CD4-positive, alpha-beta T cell treated with Interleukin-15 for 4 hours (primary cell): ENCODE measurements around the gene GHITM.
"Not testable (repeated sequence)": the region's sequence is repeated elsewhere in the genome, so short reads cannot be mapped to it uniquely, and the experiment has no call there.

ENCODE experiments used
- DNase-seq: peaks from one replicate; pipeline ENCODE4 v3.0.0-alpha.2; 2020; ENCODE audit warnings: low spot score

Gene GHITM

DNA sequence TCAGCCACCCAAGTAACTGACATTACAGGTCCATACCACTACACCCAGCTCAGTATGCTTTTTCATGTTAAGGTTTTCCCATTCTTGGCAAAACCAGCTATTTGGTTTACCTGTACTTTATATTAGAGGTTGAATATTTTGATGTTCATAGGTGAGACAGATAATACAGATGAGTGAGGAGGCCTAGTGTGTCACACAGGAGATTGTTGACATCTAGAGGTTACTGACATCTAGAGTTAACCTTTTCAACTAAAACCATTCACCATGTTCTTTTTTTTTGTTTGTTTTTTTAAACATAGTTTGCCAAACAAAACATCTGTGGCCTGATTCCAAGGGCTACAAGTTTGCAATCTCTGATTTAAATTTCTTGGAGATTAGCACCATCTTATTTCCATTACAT is 8.0 kb downstream of the GHITM start:
- no peak for DNase-seq

DNA sequence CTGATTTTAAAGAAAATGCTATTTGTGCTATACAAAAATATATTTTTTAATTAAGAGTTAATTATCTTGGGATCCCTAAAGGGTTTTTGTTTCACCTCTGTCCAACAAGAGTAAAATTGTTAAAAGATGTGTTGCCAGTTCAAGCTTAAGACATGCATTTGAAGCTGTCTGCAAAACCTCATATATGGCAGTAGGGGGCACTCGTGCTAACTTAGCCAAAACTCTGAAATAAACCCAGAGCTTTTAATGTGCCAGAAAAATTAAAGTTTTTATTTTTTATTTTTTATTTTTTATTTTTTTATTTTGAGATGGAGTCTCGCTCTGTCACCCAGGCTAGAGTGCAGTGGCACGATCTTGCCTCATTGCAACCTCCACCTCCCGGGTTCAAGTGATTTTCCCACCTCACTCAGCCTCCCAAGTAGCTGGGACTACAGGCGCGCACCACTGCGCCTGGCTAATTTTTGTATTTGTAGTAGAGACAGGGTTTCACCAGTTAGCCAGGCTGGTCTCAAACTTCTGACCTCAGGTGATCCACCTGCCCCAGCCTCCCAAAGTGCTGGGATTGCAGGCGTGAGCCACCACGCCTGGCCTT is 8.8 kb downstream of the GHITM start:
- DNase-seq, result peak; percentile 28

DNA sequence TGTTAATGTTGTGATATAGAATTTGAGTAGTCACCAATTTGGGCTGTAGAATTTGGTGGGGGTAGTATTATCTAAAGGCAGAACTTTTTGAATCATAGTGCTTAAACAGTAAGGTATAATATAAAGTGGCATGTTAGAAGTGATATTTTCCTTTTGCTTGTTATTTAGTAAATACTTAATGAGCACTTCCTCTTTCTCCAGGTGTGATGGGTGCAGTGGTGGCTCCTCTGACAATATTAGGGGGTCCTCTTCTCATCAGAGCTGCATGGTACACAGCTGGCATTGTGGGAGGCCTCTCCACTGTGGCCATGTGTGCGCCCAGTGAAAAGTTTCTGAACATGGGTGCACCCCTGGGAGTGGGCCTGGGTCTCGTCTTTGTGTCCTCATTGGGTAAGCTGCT is 10.5 kb downstream of the GHITM start:
- no peak for DNase-seq

DNA sequence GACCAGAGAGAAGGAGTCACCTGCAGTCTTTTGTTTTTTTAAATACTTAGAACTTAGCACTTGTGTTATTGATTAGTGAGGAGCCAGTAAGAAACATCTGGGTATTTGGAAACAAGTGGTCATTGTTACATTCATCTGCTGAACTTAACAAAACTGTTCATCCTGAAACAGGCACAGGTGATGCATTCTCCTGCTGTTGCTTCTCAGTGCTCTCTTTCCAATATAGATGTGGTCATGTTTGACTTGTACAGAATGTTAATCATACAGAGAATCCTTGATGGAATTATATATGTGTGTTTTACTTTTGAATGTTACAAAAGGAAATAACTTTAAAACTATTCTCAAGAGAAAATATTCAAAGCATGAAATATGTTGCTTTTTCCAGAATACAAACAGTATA is 13.5 kb downstream of the GHITM start:
- no peak for DNase-seq

DNA sequence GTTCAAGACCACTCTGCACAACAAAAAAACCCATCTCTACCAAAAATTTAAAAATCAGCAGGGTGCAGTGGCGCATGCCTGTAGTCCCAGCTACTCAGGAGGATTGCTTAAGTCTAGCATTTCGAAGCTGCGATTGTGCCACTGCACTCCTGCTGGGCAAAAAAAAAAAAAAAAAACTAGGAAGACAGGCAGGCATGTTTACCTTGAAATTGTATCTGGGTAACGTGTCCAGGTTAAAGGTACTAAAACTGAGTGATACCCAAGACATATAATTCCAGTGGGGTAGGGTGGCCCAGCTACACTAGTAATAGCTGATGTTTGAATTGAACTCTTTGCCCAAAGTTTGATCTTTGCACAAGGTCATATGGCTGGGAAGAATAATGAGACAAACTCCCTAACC is 16.2 kb downstream of the GHITM start:
- DNase-seq, result no peak

DNA sequence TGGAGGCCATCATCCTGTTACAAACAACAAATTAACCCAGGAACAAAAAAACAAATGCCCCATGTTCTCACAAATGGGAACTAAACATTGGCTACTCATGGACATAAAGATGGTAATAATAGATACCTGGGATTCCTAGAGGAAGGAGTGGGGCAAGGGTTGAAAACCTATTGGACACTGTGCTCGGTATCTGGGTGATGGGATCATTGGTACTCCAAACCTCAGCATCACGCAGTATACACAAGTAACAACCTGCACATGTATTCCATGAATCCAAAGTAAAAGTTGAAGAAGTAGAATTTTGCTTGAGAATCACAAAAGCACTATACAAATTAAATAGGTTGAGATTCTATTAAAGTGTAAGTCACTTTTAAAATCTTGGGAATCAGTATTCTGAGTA is 16.7 kb downstream of the GHITM start:
- no peak for DNase-seq

DNA sequence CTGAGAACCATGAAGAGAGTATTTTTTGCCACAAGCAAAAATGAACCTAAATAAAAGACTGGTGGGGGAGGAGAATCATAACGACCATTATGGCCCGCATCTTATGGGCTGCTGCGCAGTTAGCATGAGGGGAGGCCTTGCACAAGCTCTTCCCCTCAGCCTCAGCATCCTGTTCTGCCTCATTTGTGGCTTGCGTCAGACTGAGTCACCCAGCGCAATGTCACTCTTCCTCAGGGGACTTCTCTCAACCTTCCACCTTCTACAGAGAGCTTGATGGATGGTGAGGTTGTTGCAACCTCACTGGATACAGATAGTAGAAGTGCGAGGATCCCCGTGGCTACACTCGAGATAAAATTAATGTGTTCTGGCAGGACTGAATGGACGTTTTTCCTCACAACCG is 17.5 kb downstream of the GHITM start:
- peak; percentile 37 for DNase-seq

DNA sequence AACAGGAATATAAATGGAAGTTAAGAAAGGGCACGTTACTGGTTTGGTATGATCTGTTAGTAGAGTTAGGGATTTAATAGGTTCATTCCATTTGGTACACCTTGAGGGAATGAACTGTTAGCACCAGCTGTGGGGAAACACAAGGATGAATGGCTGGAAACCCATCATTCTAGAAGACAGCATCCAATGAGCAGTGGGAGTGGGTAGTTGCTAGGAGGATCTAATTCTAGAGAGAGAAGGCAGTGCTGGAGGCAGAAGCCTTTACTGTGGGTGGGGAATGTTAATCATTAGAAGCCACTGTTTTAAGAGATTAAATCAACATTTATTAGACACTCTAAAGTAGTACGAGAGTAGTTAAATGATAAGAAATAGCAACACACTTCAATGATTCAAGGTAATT is 18.8 kb downstream of the GHITM start:
- no peak for DNase-seq

DNA sequence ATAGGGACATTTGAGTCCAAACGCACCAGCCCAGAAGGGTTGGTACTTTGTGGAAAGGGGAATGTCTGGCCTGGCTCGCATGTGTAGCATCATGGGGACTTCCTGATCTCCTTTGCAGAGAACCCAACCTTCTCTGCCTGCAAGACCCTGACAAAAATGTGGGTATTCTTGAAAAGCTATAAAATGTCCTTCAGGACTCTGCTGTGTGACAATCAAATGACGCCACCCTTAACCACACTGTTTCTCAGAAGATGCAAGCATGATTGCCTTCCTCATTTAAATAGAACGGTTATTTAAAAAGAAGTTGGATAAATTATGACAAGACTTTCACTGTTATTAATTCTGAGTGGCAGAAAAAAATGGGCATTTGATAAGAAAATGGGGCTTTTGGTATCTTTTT is 19.2 kb downstream of the GHITM start:
- DNase-seq, result no peak

DNA sequence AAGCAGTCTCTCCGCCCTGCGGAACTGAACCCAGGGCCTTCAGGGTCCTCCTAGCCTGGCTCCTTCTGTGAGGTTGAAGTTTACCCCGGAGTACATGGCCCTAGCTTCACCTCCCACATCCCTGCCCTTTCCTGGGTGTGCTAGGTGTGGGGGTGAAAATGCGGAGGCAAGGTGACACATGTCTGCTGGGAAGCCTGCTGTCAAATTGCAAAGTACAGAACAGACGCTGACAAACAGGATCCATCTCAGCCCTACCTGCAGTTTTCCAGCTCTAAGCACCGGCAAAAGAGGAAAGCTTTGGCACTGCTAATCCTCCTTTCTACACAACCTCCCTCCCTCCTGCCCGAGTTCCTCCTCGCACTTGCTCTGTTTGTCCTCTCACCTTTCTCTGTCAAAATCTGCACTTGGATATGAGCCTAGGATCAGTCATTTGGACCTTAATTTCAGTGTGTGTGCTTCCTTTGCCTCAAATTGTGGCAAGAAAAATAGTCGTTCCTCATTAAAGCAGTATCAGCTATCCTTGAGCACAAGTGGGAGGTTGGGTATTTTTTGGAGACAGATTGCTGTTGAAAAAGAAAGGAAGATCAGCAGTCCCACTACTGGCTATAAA is 19.9 kb downstream of the GHITM start:
- no peak for DNase-seq

DNA sequence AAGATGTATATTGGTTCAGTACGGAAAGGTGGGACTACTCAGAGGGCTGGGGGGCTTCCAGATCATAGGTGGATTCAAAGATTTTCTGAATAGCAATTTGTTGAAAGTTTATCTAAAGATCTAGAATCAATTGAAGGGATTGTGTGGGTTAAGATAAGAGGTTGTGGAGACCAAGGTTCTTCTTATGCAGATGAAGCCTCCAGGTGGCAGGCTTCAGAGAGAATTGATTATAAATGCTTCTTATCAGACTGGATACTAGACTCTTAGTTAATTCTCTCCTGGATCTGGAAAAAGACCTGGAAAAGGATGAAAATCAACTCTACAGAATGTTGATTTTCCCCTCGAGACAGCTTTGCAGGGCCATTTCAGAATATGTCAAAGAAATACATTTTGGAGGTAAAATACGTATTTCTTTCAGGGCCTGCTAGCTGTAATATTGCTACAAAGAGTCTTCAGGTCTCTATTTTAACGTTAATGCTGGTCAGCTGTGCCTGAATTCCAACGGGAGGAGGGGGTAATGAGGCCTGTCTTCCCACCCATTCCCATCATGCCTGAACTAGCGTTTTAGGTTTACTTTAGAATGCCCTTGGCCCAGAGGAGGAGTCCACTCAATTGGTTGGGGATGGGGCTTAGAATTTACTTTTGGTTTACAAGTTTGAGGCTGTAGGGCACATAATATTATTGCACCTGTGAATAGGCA is 21.5 kb downstream of the GHITM start:
- DNase-seq, result no peak

DNA sequence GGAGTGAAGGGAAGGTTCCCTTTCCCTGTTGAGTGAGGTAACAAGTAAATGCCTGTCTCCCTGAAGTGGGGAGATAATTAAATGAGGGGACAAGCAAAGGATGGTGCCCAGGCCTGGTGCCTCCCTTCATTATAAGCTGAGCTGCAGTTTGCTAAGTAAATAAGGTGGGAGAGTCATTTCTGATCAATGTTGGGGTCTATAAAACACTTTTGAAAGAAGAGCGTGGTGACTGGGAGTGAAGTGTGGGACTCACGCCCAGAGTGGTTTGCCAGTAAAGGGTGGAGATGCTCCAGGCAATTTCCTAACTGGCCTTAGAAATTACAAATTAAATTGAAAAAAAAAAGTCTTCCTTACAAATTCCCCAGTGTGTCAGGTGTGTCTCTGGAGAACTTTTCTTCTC is 24.7 kb downstream of the GHITM start:
- DNase-seq, result no peak

DNA sequence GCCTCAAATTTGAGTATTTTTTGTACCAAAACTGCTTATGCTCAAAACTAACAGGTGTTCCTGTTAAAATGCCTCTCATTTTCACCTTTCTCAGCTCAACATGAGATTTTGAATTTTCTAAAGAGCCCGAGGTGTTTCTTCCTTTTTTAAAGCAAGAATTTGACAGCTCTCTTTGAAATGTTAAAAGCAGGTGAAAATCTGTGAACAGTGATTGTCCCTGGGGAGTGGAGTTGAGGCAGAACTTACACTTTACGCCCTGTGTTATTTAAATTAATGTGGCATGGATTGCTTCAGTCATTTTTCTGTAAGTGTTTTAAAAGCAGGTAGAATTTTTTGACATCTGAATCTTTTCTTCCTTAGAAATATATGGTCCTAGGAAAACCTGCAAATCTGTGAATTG is 25.1 kb downstream of the GHITM start:
- DNase-seq, result no peak

DNA sequence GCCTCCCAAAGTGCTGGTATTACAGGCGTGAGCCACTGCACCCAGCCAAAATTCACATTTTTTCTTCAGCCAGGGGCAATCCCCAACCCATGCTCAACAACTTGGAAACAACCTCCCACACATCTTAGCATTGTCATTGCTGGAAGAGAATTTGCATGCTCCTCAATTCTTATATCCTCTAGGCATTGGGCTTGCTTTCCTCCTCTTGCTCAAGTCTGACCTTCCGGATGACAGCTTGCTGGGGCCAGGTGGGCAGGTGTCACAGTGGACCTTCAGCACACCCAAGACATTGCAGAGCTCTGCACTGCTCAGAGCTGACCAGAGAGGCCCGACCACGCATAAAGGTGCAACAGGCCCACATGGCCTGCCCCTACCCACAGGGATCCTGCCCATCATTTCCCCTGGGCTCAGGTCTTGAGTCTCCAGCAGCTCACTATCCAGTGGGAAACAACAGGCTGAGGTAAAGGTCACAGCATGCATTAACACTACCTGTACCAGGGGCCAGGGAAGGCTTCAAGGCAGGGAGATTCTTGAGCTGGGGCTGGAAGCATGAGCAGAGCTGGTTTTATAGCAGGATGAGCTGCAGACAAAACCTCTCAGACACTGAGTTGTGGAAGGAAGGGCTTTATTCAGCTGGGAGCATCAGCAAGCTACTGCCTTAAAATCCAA is 27.4 kb downstream of the GHITM start:
- no peak for DNase-seq

DNA sequence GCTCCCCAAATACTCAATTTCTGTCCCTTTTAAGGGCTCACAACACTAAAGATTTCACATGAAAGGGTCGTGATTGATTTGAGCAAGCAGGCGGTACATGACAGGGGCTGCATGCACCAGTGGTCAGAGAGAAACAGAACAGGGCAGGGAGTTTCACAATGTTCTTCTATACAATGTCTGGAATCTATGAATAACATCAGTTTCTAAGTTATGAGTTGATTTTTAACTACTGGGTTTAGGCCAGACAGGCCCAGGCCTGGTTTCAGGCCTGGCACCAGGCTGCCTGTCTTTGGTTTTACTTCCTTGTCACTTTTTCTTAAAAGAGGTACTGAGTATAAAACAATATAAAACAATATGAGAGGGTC is 28.0 kb downstream of the GHITM start:
- not testable (repeated sequence) for DNase-seq

DNA sequence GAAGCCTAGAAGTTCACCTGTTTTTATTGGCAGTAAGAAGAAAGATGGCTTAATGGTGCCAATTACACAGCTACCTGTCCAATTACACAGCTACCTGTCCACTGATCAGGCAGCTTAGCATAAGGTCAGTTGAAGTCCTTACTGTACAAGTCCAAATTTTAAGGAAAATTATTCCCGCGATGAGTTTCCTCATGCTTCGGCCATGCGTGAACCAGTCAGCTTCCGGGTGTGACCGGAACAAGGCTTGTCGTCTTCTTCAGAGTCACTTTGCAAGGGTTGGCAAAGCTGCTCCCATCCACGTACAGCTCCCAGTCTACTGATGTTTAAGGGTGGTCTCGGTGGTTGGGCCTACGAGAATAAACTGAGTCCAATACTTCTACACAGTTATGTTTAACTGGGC is 29.1 kb downstream of the GHITM start:
- DNase-seq, result not testable (repeated sequence)

DNA sequence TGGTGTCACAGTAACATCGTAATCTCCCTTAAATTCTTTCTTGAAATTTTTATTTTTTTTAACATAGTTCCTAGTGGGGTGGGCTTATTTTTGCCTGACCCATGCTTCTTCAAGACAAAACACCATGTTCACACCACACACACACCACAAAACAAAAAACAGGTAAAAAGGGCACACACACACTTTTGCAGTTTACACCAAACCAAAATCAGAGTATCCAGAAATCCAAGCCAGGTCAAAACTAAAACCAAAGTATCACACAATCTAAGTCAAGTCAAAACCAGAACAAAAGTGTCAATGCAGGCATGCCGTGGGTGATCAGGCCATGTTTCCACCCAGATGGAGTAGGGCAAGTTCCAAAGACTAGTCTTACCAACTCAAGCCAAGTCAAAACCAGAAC is 31.9 kb downstream of the GHITM start:
- DNase-seq, result not testable (repeated sequence)

DNA sequence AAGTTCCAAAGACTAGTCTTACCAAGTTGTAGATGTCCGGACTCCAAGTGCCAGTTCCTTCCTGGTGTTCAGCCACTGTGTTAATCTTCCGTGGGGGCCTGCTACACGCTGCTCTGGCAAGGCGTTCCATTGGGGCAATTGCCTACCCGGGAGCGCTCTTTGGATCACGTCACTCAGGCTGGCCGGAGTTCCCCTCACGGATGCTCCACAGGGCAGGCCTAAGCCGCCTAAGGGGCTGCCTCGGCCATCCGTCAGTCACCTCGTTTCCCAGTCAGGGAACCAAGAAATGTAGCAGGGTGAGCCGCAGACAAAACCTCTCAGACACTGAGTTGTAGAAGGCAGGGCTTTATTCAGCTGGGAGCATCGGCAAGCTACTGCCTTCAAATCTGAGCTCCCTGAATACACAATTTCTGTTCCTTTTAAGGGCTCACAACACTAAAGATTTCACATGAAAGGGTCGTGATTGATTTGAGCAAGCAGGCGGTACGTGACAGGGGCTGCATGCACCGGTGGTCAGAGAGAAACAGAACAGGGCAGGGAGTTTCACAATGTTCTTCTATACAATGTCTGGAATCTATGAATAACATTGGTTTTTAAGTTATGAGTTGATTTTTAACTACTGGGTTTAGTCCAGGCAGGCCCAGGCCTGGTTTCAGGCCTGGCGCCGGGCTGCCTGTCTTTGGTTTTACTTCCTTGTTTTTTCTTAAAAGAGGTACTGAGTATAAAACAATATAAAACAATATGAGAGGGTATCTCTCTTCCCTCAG is 32.6 kb downstream of the GHITM start:
- DNase-seq, result not testable (repeated sequence)

DNA sequence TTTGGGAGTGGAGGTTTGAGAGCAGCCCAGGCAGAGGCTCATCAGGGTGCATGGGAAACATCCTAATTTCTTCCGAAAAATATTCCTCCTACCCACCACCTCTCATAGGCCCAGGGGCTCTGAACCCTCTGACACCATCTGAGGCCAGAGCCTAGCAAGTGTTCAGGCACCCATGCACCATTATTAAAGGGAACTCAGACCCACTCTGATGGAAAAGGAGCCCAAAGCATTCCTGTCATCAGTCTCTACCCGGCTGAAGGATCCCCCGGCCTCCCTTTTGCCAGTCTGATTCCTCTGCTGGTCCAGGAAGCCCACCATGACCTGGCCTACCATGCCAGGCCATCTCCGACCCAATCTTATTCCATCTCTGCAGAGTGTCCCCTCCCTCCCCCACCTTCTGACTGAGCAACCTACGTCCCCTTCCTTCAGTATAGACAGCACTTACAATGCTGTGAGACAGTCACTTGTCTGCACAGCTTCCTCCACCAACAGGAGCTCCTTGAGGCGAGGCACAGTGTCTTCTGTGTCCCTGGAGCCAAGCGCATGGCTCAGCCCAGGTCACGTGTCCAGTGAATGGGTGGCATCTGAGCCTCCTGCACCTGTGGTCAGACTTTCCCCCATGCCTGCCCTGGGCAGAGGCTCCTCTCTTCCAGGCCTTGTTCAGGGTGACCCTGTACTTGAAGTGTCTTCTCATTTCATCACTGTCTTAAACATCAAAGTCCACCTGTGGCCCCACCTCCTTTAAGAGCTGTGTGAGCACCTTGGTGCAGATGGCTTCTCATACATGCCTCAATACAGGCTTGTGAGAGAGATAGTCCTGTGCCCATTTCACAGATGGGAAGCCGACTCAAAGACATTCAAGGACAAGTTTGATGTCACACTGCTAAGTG is 33.4 kb downstream of the GHITM start:
- no peak for DNase-seq

DNA sequence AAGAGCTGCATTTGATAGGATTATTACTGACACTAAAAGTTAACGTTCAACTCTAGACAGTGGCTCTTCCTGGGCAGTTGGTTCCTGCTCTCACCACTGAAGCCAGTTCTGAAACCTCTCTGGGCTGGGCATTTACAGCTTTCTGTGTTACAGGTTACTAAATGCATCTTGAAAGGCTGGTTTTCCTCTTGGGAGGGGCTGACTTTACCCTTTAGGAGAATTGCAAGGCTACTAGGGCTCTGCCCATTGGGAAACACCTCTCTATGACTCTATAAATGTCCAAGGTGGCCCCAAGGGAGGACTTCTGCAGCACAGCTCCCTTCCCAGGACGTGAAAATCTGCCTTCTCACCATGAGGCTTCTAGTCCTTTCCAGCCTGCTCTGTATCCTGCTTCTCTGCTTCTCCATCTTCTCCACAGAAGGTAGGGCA is 34.2 kb downstream of the GHITM start, which contains the start of gene GPR15LG:
Gene GPR15LG (plus strand): TSS at position 301 of the 429 bp plus-strand sequence. CDS start 51 bp downstream, at position 352.
- no peak for DNase-seq

DNA sequence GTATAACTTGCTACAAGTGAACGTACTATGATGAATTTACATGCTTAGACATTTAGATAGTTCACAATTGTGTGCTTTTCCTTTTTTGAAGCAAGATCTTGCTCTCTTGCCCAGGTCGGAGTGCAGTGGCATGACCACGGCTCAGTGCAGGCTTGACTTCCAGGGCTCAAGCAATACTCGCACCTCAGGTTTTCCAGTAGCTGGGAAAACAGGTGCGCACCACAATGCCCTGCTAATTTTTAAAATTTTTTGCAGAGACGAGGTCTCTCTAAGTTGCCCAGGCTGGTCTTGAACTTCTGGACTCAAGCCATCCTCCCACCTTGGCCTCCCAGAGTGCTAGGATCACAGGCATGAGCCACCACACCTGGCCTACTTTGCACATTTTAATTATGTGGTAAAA is 36.1 kb downstream of the GHITM start:
- no peak for DNase-seq
